Measurements from ENCODE around the gene EMC7.
"Not testable (repeated sequence)": the region's sequence is repeated elsewhere in the genome, so short reads cannot be mapped to it uniquely, and the experiment has no call there.

The EMC7 gene

DNA sequence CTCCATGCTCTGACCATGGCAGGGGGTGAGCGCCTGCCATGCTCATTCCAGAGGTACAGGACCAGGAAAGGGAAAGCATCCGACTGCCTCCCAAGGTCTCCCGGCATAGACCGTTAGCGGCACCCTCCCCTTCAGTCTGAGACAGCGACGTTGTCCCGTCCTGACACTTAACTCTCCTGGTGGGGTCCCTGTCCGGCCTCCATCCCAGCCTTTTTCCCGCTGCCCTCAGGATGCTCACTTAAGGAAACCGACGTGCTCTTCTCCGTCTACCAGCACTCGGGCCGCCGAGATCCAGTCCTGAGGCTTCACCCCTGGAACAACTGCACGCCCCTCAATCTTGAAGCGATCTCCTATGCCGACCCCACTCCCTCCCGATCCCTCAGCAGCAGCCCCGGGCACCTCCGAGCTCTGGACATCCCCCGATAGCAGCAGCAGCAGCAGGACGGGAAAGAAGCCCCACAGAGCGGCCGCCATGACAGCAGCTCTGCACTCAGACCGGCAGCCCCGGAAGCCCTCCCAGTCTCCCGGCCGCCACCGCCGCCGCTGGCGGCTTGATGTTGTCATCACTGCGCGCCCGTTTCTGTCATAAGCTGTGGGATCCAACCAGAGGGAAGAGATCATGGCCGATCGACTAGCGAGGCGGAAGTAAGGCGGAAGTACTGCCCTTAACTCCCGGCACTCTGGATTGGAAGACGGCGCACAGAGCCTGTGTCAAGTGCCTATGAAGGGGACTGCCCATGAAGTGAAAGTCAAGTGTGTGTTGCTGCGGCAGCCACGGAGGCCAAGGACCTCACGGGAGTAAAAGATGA, at the start of gene EMC7, which contains the start of gene PGBD4:
Gene EMC7, minus strand, starts transcription at position 497 of the 809 bp plus-strand sequence. Its CDS starts 23 bp downstream, at position 474.
Gene PGBD4, plus strand, starts transcription at position 718 of the 809 bp plus-strand sequence. CDS start 449 bp downstream, outside the sequence.
- peak; percentile 99 for ATAC-seq

DNA sequence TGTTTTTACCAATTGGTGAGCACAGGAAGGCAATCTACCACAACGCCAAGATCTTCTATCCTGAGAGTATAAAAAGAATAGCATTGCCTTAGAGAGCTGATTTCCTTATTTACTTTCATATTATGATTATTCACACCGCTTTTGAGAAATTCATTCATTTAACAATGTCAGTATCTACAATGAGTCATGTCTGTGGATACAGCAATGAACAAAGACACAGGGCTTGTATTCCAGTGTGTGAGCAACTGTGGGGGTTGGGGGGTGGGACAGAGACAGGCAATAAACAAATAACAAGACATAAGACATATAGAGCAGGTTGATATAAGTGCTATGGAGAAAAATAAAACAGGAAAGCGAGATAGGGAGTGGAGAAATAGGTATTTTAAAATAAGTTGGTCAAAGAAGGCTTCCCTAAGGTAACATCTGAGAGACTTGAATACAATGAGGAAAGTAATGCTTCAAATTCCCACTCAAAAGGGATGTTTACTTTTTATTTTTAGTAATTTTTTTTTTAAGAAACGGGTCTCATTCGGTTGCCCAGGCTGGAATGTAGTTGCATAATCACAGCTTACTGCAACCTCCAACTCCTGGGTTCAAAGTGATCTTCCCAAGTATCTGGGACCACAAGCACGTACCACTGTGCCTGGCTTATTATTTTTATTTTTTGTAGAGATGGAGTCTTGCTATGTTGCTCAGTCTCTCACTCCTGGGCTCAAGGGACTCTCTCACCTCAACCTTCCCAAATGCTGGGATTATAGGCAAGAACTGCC, 45.9 kb upstream of the EMC7 start:
- ATAC-seq, result no peak

DNA sequence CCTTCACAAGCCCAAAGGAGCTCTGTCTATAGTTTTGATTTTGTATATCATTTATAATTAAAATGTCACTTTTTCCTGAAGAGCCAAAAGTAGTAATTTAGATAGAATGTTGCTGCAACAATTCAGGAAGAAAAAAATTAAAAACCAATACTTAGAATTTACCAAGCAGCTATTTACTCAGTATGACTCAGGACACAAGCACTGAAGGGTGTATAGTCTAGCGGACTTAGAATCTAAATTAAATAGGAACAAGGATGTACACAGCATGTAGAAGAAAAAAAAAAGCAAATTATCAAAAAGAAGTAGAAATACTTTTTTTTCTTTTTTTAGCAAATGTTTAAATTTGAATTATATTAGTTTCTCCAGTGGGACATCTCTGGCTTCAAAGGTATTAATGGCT, 31.8 kb upstream of the EMC7 start:
- no peak for ATAC-seq

DNA sequence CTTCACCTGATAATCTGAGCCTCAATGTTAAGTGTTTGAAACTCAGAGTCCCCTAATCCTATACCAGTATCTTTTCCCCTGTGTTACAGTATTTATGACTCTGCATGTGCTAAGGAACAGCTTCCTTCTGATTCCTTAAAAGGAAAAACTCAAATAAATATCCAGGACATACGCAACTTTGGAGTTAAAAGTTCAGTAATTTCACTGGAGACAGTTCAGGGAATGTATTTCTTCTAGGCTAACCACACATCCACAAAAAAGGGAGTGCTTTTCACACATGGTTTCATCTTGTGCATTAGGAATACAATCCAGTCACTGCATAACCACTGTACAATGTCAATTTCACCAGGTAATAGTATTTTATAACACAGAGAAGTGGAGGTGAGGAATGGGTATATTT, 31.2 kb upstream of the EMC7 start:
- no peak for ATAC-seq

DNA sequence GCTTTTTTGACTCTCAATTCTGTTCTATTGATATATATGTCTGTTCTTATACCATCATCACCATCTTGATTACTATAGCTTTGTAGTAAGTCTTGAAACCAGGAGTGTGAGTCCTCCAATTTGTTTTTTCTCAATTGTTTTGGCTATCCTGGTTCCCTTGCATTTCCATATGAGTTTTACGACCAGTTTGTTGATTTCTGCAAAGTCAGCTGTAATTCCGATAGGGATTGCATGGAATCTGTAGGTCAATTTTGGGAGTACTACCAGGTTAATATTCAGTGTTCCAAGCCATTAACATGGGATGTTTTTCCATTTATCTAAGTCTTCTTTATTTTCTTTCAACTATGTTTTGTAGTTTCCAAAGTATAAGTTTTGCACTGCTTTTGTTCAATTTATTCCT, 27.2 kb upstream of the EMC7 start:
- no peak for ATAC-seq

DNA sequence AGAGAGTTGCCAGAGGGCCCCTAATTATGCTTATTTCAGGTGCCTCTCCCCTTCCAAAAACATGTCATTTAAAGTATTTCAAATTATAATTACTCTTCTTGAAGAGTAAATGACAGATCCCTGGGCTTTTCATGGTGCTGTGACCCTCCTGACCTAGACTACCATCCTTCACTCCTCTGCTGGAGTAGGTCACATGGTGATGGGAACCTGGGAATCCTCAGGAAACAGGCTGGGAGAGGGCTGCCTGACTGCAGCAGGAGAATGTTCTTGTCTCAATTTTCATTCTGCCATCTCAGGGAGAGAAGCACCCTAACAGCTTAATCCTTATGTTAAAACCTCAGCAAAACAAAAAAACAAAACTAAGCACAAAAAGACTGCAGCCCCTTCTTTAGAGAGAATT, 24.9 kb upstream of the EMC7 start:
- no peak for ATAC-seq

DNA sequence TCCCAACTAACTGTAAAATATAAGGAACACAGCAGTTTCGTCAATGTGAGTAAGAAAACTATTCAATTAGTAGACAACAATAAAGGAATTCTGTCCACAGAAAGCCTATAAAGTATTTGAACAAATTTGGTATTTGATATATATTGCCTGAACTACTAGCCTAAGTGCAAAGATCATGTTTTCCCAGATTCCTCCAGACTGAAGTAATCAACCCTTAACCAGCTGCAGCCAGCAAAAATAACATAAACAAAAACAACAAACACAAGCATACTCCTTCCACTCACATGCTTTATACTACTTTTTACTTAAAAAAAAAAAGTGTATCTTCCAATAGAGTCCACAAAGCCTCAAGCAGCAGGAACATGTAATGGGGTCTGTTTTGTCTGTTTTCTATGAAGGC, 24.3 kb upstream of the EMC7 start:
- ATAC-seq, result no peak

DNA sequence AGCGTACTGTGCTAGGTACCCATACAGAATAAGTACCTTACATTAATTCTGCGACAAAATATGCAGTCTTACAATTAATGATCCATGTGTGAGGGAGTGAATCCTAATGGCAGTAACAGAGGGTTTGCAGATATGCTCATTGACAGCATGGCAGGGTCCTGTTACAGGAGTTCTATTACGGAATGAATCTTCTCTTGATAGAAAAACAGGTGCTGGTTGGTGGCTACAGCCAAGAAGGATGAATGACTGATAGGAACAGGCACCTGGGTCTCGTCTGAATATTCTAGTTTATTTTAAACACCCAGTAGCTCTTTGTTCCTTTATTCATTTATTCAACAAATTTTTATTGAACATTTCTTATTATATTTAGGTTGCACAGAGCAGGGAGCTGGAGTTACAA, 23.0 kb upstream of the EMC7 start:
- ATAC-seq, result no peak

DNA sequence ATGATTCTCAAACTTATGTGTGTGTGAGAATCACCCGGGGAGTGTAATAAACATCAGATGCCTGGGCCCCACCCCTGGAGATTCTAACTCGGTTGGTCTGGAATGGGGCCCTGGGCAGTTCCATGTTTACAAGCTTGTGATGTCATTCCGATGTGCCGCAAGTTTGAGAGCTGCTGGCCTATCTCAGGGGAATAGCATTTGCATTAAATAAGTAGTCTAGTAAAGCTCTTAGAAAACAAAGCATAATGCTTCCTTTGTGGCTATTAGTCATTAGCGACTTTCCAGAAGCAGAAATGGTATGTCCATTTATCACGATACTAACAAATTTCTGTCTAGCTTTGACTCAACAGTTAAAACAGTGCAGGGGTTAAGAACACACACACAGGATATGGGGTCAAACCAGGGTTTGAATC, 21.1 kb upstream of the EMC7 start:
- ATAC-seq, result no peak

DNA sequence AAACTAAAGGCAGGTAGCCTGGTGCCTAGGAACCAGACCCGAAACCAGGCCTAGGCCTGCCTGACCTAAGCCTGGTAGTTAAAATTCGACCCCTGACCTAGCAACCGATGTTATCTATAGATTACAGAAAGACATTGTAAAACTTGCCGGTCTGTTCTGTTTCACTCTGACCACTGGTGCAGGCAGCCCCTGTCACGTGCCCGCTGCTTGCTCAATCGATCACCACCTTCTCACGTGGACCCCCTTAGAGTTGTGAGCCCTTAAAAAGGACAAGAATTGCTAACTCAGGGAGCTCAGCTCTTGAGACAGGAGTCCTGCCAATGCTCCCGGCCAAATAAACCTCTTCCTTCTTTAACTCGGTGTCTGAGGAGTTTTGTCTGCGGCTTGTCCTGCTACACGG, 20.1 kb upstream of the EMC7 start:
- not testable (repeated sequence) for ATAC-seq

DNA sequence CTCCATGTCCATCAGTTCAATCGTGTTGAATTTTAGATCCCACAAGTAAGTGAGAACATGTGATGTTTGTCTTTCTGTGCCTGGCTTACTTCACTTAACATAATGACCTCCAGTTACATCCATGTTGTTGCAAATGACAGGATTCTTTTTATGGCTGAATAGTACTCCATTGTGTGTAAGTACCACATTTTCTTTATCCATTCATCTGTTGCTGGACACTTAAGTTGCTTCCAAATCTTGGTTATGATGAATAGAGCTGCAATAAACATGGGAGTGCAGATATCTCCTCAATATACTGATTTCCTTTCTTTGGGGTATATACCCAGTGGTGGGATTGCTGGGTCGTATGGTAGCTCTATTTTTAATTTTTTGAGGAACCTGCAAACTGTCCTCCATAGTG, 18.8 kb upstream of the EMC7 start:
- not testable (repeated sequence) for ATAC-seq

DNA sequence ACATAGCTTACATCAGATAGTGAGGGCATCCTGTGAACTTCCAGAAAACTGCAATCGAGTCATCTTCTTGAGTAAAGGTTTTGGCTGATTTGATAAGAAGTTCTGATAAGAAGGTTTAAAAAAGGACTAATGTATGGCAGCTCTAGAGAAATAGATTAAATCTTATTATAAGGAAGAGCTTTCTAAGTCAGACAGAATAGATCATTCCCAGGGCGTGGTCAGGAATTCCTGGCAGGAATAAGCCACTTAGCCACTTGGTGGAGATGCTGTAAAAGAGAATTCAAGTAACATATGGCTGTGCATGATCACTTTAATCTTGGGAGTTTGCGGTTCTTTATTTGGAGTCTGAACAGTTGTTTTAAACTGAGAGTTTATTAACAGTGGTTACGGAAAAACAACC, 17.6 kb upstream of the EMC7 start:
- no peak for ATAC-seq

DNA sequence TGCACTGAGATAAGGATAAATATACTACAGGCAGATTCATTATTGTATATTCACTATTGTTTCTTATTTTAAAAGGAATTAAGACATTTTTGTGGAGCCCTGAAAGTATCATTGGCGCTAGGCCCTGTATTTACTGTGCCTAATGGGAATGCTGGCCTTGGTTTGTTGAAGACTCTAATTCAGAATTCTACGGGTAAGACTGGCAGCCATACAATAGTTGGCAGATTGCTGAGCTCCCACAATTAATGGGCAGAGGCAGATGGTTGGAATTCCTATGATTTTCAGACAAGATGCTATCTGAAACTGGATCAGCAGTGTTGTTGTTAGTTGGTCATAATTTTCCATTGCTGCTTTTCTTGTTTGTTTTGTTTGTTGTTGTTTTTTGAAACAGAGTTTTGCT, 15.0 kb upstream of the EMC7 start:
- no peak for ATAC-seq

DNA sequence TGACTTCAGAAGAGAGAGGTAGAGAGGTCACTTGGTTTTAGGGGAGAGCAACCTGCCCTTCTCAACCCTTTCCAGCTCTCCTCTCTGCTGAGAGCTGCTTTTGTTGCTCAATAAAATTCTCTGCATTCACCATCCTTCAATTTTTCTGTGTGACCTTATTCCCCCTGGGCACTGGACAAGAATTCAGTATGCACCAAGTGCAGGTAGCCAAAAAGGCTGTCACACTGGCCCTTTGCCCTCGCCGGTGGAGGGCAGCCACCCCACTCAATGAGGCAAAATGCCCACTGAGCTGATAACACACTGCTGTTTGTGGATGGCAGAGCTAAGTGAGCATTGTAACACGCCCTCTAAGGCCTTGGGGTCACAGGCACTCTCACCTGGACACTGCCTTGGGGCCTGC, 13.1 kb upstream of the EMC7 start:
- no peak for ATAC-seq

DNA sequence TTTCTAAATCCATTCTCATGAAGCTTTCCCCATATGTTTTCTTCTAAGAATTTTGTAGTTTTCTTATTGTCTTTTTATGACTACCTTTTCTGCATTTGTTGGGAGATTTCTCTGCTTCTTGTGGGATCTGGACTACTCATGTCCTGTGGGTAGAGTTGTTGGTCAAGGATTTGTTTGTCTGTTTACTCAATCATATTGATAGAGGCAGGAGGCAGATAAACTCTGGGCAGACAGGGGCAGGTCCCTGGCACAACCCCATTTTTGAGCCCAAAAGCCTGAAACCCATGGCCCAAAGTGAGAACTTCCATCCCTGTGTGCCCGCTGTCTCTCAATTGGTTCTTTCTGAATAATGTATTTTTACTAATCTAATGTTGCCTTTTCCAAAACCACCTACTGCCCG, 12.6 kb upstream of the EMC7 start:
- no peak for ATAC-seq

DNA sequence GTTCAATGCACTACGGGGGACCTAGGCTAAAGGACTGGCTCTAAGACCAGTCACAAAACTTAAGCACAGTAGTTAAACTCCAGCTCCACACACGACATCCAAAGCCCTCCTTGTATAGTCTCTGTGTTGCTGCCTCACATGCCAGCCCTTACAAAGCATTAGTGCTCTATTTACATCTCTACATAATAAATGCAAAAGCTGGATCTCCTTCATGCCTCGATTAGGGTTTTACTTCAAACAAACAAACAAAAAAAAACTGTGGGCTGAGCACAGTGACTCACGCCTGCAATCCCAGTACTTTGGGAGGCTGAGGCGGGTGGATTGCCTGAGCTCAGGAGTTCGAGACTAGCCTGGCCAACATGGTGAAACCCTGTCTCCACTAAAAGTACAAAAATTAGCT, 9.8 kb upstream of the EMC7 start:
- ATAC-seq, result no peak

DNA sequence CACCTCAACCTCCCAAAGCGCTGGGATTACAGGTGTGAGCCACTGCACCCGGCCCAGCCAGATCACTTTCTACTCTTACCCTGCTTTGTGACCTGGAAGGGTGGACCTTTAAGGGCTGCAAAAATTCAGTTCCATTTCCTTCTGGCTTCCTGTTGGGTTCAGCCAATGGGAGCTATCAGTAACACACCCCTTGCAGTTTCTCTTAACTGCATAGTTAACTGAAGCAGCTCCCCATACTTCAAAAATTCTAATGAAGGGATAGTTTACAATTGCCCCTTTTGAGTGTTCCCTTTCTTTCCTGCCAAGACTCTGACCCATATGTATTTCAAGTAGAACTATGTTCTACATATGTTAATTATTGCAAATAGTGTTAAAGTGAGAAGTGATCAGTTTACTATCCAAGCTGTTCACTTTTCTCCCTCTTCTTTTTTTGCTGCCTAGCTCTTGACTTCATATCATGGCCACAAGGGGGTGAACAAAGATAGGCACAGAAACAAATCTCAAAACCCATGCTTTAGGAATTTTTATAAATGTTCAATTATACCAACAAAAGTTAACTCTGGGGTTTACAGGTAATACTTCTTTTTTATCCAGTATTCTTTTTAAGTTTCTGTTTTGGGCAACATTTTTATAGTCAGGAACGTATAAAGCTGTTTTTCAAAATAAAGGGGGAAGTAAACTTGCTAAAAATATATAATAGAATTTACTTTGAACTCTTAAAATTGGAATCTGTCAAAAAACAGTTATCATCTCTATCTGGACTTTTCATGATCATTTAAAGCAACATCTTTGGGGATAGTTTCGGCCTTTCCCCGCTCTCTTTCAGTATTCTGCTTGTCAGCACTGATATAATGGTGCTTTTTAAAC, 8.4 kb upstream of the EMC7 start:
- no peak for ATAC-seq

DNA sequence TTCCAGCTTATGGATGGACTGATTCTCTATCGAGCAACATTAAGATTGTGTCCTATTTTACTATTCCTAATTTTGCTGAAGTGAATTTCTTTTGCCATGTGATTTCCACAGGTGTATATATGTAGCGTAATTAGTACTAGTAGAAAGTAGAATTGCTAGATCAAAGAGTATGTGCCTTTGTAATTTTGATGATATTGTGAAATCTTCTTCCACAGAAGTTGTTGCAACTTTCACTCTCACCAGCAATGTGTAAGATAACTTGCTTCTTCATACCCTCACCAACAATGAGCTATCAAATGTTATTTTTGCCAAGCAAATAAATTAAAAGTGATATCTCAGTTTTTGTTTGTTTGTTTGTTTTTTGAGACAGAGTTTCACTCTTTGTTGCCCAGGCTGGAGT, 5.7 kb upstream of the EMC7 start:
- ATAC-seq, result no peak

DNA sequence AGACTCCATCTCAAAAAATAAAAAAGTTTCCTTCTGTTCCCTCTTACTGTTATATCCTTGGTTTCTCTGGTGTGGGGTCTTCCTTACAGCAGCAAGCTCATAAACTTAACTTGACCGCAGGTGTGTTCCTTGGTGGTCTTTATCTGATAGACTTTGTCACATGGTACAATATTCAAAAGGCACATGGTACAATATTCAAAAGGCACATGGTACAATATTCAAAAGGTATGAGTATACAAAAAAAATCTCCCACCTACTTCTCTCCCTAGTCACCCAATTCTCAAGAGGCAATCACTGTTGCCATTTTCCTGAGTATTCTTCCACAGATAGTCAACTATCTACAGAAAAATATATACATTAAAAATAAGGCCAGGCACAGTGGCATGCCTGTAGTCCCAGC, 4.8 kb upstream of the EMC7 start:
- ATAC-seq, result no peak

DNA sequence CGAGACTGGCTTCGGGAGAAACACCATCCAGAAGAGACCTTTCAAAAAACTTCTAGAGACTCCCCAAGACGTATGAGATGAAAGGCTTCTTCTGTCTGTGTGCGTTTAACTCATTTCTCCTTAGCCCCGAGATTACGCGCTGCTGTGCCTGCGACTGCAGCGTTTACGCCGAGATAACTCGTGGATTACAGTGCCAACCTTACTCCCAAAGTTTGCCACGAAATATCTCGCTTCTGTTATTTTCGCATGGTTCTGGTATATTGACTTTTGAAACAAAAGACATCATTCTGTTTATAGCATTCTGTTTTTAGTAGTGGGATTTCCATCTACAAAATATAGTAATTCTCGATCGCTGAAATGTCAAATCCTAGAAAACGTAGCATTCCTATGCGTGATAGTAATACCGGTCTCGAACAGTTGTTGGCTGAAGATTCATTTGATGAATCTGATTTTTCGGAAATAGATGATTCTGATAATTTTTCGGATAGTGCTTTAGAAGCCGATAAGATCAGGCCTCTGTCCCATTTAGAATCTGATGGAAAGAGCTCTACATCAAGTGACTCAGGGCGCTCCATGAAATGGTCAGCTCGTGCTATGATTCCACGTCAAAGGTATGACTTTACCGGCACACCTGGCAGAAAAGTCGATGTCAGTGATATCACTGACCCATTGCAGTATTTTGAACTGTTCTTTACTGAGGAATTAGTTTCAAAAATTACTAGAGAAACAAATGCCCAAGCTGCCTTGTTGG, 688 bp upstream of the EMC7 start:
- no peak for ATAC-seq

DNA sequence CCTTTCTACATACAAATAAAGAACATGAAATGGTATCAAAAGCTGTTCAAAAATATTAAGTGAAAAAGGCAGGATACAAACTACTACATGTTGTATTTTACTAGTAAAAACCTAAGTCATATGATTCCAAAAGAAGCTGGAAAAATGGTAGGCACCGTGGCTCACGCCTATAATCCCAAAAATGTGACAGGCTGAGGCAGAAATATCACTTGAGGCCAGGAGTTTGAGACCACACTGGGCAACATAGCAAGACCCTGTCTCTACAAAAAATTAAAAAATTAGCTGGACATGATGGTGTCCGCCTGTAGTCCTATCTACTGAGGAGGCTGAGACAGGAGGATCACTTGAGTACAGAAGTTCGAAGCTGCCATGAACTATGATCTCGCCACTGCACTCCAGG, 1.7 kb downstream of the EMC7 start:
- no peak for ATAC-seq

DNA sequence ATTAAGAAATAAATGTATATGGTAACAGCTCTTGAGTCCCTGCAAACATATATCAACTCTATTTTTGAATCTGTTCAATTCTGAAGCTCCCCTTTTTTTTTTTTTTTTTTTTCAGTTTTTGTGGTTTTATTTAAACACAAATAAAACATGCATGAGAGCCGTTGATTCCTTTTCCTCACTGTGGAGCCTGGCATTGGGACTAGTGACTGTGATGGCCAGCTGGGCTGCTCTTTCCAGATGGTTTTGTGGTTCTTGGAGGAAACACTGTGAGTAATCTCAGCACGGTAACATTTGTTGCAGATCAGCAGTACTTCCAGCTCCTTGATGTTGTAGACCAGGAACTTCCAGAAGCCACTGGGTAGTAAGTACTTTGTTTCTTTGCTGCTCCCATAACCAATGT, 15.9 kb downstream of the EMC7 start:
- no peak for ATAC-seq
